Stimulated activated CD8-positive, alpha-beta memory T cell treated with anti-CD3 and anti-CD28 coated beads, Interleukin-4, amount 100 ng/mL, for 48 hours (primary cell): Measurements from ENCODE around the gene PKLR.

Experiments
- DNase-seq: peaks from one replicate; pipeline ENCODE4 v3.0.0-alpha.2; 2020

Gene PKLR

GRCh38 chr1:155282488-155283091 lies 18.6 kb downstream of the PKLR start:
- no peak for DNase-seq

DNA sequence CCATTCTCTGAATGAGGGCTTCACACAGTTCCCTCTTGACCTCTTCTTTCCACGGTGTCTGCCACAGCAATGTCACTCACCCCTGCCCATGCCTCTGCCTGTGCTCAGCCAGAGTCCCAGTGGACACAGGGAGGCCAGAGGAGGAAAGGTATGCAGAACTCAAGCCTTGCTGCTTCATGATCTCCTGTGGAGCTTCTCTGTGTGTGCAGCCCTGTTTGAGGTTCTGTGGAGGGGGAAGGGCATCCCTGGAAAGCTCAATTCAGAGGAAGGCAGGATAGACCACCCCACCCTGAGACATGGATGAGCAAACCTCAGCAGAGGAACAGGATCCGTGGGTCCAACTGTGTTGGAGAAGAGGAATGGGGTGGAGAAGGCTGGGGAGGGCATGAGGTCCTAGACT lies 22.0 kb downstream of the PKLR start:
- DNase-seq: no peak

- DNase-seq: no peak
These were observed 22.5 kb downstream of the PKLR start for GRCh38 chr1:155278689-155279160.

- peak; percentile 89 for DNase-seq
These were observed 23.1 kb downstream of the PKLR start for GRCh38 chr1:155277902-155278688.

GRCh38 chr1:155277070-155277901 lies 24.0 kb downstream of the PKLR start, which contains the start of gene HCN3:
Gene HCN3, plus strand, starts transcription at chr1:155277463. Its CDS starts 128 bp downstream, at chr1:155277591.
- peak; percentile 99 for DNase-seq

DNA sequence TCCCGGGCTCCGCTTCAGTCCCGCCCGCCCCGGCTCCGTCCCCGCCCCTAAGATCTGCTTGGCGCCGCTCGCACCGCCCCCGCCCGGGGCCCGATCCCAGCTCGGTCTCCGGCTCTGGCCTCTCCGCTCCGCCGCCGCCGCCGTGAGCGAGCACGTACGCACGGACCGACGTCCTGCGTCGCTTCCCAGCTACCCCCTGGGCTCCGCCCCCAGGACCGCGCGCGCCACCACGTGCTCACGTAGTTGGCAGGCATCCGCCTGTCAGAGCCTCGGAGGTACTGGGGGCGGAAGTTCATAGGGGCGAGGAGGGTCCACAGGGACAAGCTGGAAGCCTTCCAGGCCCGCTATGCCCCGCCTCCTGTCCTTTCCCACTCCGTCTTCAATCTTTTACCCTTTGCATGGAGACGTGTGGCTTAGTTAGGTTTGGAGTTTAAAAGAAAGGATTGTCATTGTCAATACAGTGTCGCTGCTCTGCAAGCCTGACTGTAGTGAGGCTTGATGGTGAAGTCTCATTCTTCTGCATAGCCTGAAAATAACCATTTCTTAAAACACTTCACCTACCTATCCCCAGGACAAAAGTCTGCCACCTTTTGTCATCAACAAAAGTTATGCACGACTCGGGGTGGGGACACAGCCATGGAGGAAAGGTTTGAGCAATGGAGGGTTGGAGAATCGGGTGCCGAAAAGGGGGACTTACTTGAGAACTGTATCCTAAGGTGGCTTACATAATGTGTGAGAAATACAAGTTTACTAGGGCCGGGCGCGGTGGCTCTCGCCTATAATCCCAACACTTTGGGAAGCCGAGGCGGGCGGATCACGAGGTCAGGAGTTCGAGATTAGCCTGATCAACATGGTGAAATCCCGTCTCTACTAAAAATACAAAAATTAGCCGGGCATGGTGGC lies 27.6 kb downstream of the PKLR start, which contains the start of gene CLK2:
Gene CLK2 (minus strand): TSS at position 162 of the 903 bp plus-strand sequence. CDS start 2,527 bp downstream, outside the sequence.
- peak; percentile 98 for DNase-seq

GRCh38 chr1:155272466-155273342 lies 28.5 kb downstream of the PKLR start:
- DNase-seq: peak; percentile 80

DNA sequence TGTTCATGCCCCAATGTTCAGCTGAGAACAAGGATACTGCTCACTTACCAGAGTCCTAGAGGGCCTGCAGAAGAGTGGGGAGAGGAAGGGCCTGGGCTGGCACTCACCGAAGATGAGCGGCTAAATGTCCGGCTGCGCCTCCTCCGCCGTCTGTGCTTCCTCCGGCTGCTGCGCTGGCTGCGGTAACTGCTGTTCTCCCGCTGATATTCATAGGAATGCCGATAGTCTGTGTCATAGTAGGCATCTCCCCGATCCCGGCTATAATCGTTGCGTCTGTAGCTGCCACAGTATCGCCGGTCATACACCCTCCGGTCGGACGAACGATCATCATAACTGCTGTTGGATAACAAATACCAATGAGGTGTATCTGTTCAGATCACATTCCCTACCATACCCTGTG lies 31.9 kb downstream of the PKLR start:
- DNase-seq: no peak

- DNase-seq: no peak
These were observed 32.6 kb downstream of the PKLR start for GRCh38 chr1:155268630-155269029.

- no peak for DNase-seq
These were observed 33.9 kb downstream of the PKLR start for GRCh38 chr1:155267373-155267772.

DNA sequence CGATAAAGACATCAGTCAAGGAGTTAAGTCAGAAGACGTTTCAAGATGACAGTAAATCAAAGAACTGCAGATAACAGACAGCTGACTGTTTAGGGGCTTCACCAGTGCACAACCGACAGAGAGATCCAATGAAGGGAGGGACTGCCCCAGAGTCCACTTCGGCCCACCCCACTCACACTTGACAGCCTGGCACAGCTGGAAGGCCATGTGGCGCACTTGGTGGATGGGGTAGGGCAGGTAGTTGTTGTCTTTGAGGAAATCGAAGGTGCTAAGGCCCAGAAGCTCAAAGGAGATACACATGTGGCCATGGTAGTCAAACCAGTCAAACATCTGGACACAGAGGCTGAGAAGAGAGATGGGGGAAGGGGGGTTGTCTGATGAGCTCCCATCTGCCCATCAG lies 34.7 kb downstream of the PKLR start:
- DNase-seq: no peak

- DNase-seq: no peak
These were observed 38.2 kb downstream of the PKLR start for GRCh38 chr1:155263067-155263466.

DNA sequence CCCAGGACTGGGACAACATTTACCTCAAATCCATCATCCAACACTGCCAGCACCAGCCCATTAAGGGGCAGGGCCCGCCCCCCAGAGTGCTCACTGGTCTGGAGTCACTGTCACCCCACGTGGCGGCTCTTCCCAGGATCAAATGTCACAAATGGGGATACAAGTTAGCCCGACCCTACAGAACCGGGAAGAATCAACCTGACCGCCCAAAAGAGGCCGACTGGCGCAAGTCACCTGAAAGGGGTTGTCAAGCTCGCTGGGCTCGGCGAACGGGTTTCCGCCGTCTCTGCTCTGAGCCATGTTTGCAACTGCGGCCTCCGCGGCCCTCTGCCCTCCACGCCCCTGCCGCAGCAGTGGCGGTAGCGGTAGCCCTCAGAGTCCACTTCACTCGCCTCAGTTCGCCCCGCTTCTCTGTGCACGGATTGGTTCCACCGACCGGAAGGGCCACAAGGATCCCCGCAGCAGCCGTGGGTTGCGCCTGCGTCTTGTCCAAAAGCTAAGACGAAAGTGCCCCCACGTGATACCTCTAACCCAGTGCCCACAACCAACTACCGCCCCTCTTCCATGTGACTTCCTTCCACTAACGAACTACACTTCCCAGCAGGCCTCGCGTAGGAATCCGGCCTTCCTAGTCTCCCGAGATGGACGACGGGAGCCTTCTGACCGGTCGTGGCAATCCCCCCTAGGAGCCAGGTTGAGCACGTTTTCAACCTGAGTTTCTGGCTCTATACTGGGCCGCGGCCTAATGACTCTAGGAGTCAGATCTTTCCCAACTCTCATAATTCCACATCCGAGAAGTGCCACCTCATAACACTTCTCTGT lies 39.2 kb downstream of the PKLR start, which contains the start of gene SCAMP3:
Gene SCAMP3 (minus strand): TSS at position 509 of the 822 bp plus-strand sequence. CDS start 209 bp downstream, at position 300.
- DNase-seq: peak; percentile 92

DNA sequence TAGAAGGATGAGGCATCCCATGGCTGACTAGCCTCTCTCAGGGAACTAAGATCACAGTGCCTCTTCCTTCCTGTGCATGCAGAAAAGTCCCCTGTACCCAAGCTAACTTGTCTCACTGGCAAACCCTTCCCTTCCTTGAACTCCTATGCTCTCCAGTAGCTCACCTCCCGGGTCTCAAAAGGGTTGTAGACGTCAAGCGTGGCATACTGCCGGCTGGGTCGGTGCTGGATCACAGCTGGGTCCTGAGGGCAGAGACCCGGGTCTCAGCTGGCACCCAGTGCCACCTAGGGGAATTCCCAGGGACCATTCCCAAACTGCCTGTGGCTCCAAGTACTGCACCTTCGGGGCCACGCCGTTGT lies 39.8 kb downstream of the PKLR start:
- DNase-seq: no peak

DNA sequence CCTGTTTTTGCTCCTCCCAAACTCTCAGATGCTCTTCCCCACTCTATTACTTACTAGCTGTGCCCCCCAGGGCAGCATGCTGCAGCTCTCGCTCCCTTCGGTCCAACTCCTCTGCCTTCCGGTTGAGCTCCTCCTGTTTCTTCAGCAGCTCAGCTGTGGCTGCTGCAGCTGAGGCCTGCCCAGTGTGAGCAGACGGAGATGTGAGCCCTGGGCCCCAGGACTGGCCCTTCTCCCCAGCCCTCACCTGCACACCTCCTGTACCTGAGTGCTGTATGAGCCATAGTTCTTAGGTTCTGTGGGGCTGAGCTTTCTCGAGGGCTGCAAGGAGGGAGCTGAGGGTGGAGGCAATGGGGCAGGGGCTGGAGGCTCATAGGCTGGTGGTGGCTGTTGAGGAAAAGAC lies 41.0 kb downstream of the PKLR start:
- DNase-seq: no peak

GRCh38 chr1:155256058-155256852 lies 45.0 kb downstream of the PKLR start:
- DNase-seq: no peak

DNA sequence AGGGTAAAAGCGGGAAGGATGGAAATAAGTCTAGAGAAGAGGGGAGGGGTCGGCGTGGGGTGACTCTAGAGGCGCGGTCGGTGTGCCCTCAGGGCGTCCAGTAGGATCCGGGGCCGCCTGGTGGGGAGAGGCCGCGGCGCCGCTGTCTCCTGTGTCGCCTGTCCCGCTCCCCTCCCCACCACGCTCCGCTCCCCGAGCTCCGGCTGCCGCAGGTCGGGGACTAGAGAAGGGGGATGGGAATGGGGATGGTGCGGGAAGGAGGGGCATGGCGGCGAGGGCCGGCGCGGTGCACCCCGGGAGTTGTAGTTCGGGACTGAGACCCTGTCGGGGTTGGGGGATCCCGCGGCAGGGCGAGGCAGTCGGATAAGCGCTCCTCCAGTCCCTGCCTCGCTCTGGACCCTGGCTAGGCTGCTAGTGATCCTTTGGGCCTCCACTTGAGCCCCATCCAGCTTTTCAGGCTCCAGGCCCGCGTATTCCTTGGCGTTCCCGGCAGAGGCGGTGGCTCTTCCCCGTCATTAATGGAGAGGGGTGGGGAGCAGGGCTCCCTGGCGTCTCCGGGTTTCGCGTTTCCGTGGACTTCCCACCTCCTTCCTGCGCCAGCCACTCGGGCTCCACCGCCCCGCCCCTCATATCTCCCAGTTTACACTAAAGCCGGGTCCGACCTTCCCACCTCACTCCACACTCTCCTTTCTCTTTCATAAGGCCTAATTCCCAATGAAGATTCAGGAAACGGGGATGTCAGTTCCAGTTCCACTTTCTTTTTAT lies 45.8 kb downstream of the PKLR start, which contains the start of gene ENTREP3:
Gene ENTREP3 (minus strand): TSS at position 241 of the 765 bp plus-strand sequence. CDS start 606 bp downstream, outside the sequence.
- peak; percentile 88 for DNase-seq

DNA sequence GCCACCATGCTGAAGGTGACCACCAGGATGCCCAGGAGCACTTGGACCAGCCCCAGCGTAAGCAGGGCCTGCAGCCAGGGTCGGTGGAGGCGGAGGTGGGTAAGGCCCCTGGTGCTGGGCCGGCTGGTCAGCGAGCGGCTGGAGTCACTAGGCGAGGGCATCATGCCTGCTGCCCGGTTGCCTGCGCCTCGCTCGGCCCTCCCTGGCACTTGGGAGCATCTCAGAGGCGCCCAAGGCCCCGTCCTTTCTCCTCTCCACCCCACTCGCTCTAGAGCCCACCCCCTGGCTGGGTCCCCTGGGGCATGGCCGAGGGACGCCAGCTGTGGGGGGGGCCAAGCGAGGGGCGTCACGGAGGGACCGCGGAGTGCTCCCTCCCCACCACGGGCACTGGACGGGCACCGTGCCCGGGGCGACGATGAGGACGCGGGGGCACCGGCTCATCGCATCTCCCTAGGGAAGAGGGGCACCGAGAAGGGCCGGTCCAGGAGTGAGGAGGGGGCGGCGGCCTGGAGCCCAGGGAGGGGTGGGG lies 46.5 kb downstream of the PKLR start:
- DNase-seq: no peak
